OCI-LY7 (cell line): ENCODE data around the gene RXRA. TPM values are rescaled to one million over a fixed set of nuclear protein-coding genes. Genes with fewer than 3 reads are reported as not detected.

Experiments
- BruUV-seq: library from RNA; stranded (reverse); fragments of 400-500 nt; replicated peaks from 2 replicates; lab custom pipeline; 2021; lab: Mats Ljungman, UMichigan
- CTCF ChIA-PET: fragments of 300-600 bp; sonication (Branson Sonifier 250); formaldehyde crosslinking; loops from one replicate; lab custom pipeline; 2022; ENCODE audit warnings: antibody characterized with exemption; ENCODE audit not compliant: unreplicated experiment; lab: Charles Lee
- POLR2A ChIA-PET: fragments of 300-600 bp; sonication (Branson Sonifier 250); formaldehyde crosslinking; loops from one replicate; lab custom pipeline; 2022; ENCODE audit warnings: antibody characterized with exemption; lab: Charles Lee
- DNase-seq: peaks from one replicate; pipeline ENCODE4 v3.0.0-alpha.2; 2015; ENCODE audit warnings: low spot score
- H2AFZ ChIP-seq: fragments of 200-600 bp; sonication (generic), shearing (Covaris generic); 2 replicates; pipeline ENCODE4 v1.6.1; 2014; ENCODE audit warnings: mild to moderate bottlenecking, antibody characterized with exemption, low read length, moderate library complexity
- H3K27ac ChIP-seq: fragments of 200-600 bp; sonication (generic); 2 replicates; pipeline ENCODE4 v1.5.1; 2014; ENCODE audit warnings: mixed run types, low read depth, mild to moderate bottlenecking, moderate library complexity, low read length, inconsistent platforms; ENCODE audit not compliant: poor library complexity, severe bottlenecking
- H3K36me3 ChIP-seq: fragments of 200-600 bp; sonication (generic); 2 replicates; pipeline ENCODE4 v1.6.1; 2014; ENCODE audit warnings: mild to moderate bottlenecking, antibody characterized with exemption, low read length, moderate library complexity, mixed read lengths; ENCODE audit not compliant: insufficient read depth
- H3K4me1 ChIP-seq: fragments of 200-600 bp; sonication (generic); 2 replicates; pipeline ENCODE4 v1.5.1; 2014; ENCODE audit warnings: mild to moderate bottlenecking, low read length; ENCODE audit not compliant: insufficient read depth, poor library complexity, severe bottlenecking
- H3K4me2 ChIP-seq: fragments of 200-600 bp; sonication (generic); 2 replicates; pipeline ENCODE4 v1.6.1; 2014; ENCODE audit warnings: mild to moderate bottlenecking, low read length
- H3K4me3 ChIP-seq: fragments of 200-600 bp; sonication (generic); 2 replicates; pipeline ENCODE4 v1.5.1; 2014; ENCODE audit warnings: mild to moderate bottlenecking, low read depth, low read length; ENCODE audit not compliant: poor library complexity, severe bottlenecking
- H3K79me2 ChIP-seq: fragments of 200-600 bp; sonication (generic); 2 replicates; pipeline ENCODE4 v1.6.1; 2016; ENCODE audit warnings: low read depth, mild to moderate bottlenecking, low read length, moderate library complexity, mixed read lengths; ENCODE audit not compliant: insufficient read depth
- H3K9me2 ChIP-seq: fragments of 200-600 bp; sonication (generic); 2 replicates; pipeline ENCODE4 v1.6.1; 2016; ENCODE audit warnings: mild to moderate bottlenecking, low read length, mixed read lengths; ENCODE audit not compliant: insufficient read depth
- H3K9me3 ChIP-seq: fragments of 200-600 bp; sonication (generic); 2 replicates; pipeline ENCODE4 v1.6.1; 2014; ENCODE audit warnings: mild to moderate bottlenecking, mixed run types, low read length, mixed read lengths
- H4K20me1 ChIP-seq: fragments of 200-600 bp; sonication (generic); 2 replicates; pipeline ENCODE4 v1.6.1; 2014; ENCODE audit warnings: mild to moderate bottlenecking, antibody characterized with exemption, low read length, moderate library complexity, mixed read lengths; ENCODE audit not compliant: insufficient read depth
- EZH2phosphoT487 ChIP-seq: fragments of 200-600 bp; sonication (generic); IDR thresholded peaks from 2 replicates; pipeline ENCODE4 v1.6.1; 2018; ENCODE audit warnings: low read depth, borderline replicate concordance, mild to moderate bottlenecking, mixed run types, antibody characterized with exemption, low read length, moderate library complexity, mixed read lengths
- intact Hi-C: fragments of 100-400 bp; cut with micrococcal nuclease; formaldehyde crosslinking; loops from one replicate; pipeline ENCODE4 v1.10.0; 2022; ENCODE audit not compliant: unreplicated experiment
- total RNA-seq, 2 experiments: library from RNA; depleted of rRNA in 1 of 2; stranded (reverse); fragments of >200 nt in 1 of 2; shearing (Covaris generic) in 1 of 2; gene quantifications; 2 replicates each; pipeline ENCODE4 v1.2.3, GENCODE V29; 2014 to 2022
- TF ChIP-seq, protein P1 (sequence below): fragments of 200-600 bp; sonication (generic); conservative IDR thresholded peaks from 2 replicates; pipeline ENCODE4 v1.5.1; 2014; ENCODE audit warnings: mild to moderate bottlenecking, antibody characterized with exemption, low read length, moderate library complexity, mixed read lengths

RXRA gene
- total RNA-seq, 2 experiments from 2014 or later: 0.25 to 0.40 TPM

- no peak overlapping the region for H3K4me2 ChIP-seq
- H3K9me2 ChIP-seq: no peaks in the 10 kb centered on the region
- ChIA-PET CTCF (no interaction called here), POLR2A (no interaction called here)
- no peaks in the 10 kb centered on the region for H4K20me1 ChIP-seq
- H3K4me3 ChIP-seq: no peak overlapping the region
- intact Hi-C loops: no loop called here
- no peak for DNase-seq
- BruUV-seq: no TSS peak
- no peaks in the 10 kb centered on the region for H3K36me3 ChIP-seq
- TF ChIP-seq, protein P1, sequence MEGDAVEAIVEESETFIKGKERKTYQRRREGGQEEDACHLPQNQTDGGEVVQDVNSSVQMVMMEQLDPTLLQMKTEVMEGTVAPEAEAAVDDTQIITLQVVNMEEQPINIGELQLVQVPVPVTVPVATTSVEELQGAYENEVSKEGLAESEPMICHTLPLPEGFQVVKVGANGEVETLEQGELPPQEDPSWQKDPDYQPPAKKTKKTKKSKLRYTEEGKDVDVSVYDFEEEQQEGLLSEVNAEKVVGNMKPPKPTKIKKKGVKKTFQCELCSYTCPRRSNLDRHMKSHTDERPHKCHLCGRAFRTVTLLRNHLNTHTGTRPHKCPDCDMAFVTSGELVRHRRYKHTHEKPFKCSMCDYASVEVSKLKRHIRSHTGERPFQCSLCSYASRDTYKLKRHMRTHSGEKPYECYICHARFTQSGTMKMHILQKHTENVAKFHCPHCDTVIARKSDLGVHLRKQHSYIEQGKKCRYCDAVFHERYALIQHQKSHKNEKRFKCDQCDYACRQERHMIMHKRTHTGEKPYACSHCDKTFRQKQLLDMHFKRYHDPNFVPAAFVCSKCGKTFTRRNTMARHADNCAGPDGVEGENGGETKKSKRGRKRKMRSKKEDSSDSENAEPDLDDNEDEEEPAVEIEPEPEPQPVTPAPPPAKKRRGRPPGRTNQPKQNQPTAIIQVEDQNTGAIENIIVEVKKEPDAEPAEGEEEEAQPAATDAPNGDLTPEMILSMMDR: no peak
- no peak for TF ChIP-seq EZH2phosphoT487
- no peak overlapping the region for H3K27ac ChIP-seq
- H3K9me3 ChIP-seq: no peaks in the 10 kb centered on the region
- no peak overlapping the region for H2AFZ ChIP-seq
- H3K79me2 ChIP-seq: no peaks in the 10 kb centered on the region
- H3K4me1 ChIP-seq: no peaks in the 10 kb centered on the region
Measured at GRCh38 chr9:134370638-134371037, 44.4 kb downstream of the RXRA start.

- H2AFZ ChIP-seq: no peak overlapping the region
- ChIA-PET POLR2A (no interaction called here), CTCF (no interaction called here)
- H3K9me3 ChIP-seq: no peaks in the 10 kb centered on the region
- H3K36me3 ChIP-seq: no peaks in the 10 kb centered on the region
- TF ChIP-seq, protein P1: no peak
- TF ChIP-seq EZH2phosphoT487: no peak
- intact Hi-C loops: no loop called here
- no peaks in the 10 kb centered on the region for H3K9me2 ChIP-seq
- H4K20me1 ChIP-seq: no peaks in the 10 kb centered on the region
- no peak overlapping the region for H3K4me2 ChIP-seq
- no peaks in the 10 kb centered on the region for H3K79me2 ChIP-seq
- no TSS peak for BruUV-seq
- H3K4me3 ChIP-seq: no peak overlapping the region
- H3K4me1 ChIP-seq: no peaks in the 10 kb centered on the region
- no peak for DNase-seq
- H3K27ac ChIP-seq: no peak overlapping the region
Measured at GRCh38 chr9:134371731-134372130, 45.5 kb downstream of the RXRA start.

DNA sequence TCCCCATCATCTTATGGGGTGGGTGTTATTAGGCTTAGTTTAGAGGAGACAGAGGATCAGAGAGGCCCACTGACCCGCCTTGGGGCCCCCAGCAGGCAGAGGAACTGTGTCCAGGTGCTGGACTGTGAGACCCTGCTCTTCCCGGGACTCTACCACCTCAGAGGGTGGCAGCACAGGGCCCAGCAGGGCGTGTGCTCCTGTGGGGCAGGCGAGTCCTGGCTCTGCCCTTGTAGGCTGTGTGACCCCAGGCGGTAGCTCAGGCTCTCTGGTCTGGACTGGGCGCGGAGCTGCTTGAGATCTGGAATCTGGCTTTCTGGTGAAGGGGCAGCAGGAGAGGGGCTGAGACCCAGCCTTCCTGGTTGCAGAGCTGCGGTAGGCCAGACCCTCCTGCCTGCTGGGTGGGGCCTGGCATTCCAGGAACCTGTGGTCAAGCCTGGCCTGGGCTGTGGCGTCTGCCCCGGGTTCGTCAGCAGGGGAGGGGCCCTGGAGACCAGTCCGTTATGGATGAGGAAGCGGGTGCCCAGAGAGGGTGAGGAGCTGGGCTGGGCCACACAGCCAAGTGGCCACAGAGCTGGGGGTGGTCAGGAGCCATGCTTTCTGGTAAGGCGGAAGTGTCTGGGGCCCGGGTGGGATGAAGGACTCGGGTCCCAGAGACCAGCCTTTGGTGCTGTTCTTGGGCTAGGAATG, 46.5 kb downstream of the RXRA start:
- no peaks in the 10 kb centered on the region for H3K9me2 ChIP-seq
- no peaks in the 10 kb centered on the region for H3K4me1 ChIP-seq
- H4K20me1 ChIP-seq: no peaks in the 10 kb centered on the region
- ChIA-PET CTCF (interaction anchor here (0.5 kb wide), 1 partner anchor 60 kb away, joined by 3 read pairs; no protein-coding TSS in a partner anchor), POLR2A (no interaction called here)
- H2AFZ ChIP-seq: no peak overlapping the region
- no peaks in the 10 kb centered on the region for H3K9me3 ChIP-seq
- BruUV-seq: no TSS peak
- DNase-seq: no peak
- H3K36me3 ChIP-seq: no peaks in the 10 kb centered on the region
- H3K79me2 ChIP-seq: no peaks in the 10 kb centered on the region
- no peak overlapping the region for H3K4me3 ChIP-seq
- TF ChIP-seq EZH2phosphoT487: no peak
- TF ChIP-seq, protein P1: no peak
- intact Hi-C loops: no loop called here
- no peak overlapping the region for H3K27ac ChIP-seq
- H3K4me2 ChIP-seq: no peak overlapping the region
